Adrenal gland (tissue), 5 donors: ENCODE results near the gene U2SURP.

Experiments used
- CTCF ChIP-seq, 6 experiments: fragments of 450-650 bp in 4 of 6; fragments of 200-600 bp in 2 of 6; sonication (generic) in 1 of 6; IDR thresholded peaks; 1 replicate in 5 of 6; 2 replicates in 1 of 6; pipeline versions ENCODE4 v1.5.1 to v1.8.0; 2016 to 2021; ENCODE audit warnings: antibody characterized with exemption in 6 of 6, mild to moderate bottlenecking in 2 of 6, moderate library complexity in 1 of 6
- POLR2A ChIP-seq, 2 donors: fragments of 450-650 bp; IDR thresholded peaks; one replicate each; pipeline ENCODE4 v1.6.1; 2017; ENCODE audit warnings: antibody characterized with exemption in 2 of 2, mild to moderate bottlenecking in 2 of 2, moderate library complexity in 1 of 2
- donor health status: DM: no; HTN: no; CAD: no.

GRCh38 chr3:143092191-143092590 lies 90.8 kb downstream of the U2SURP start:
- TF ChIP-seq POLR2A (IDR thresholded peaks at IDR 0.05) (no peak), CTCF (IDR thresholded peaks at IDR 0.05) (no peak)
